Measurements from ENCODE around the gene TP53TG5. TPM values are rescaled to one million over a fixed set of nuclear protein-coding genes. Genes with fewer than 3 reads are reported as not detected.
"Not testable (repeated sequence)": the region's sequence is repeated elsewhere in the genome, so short reads cannot be mapped to it uniquely, and the experiment has no call there.

The TP53TG5 gene
- total and polyA plus RNA-seq, 7 donors: 0.03 to 0.36 TPM; not detected in 5

DNA sequence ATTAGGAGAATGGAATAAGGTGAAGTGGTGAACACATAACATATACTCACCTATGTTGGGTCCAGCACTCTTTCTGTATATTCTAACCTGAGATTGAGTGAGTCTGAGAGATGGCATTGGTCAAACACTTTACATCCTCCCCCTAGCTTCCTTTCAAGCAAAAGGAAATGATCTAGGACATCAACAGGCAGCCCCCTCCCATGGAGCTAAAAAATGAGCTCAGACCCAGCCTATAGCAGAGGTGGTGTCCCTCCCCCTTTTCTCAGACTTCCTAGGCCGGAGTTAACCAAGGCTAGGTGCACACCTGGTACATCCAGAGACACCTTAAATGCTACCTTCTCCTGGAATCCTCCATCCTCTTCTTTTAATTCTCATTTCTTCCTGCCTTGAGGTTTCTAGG is 24.4 kb downstream of the TP53TG5 start:
- peak overlapping the region; percentile 80 to 96 (median 90) for H3K27ac ChIP-seq
- no peaks in the 10 kb centered on the region for H3K27me3 ChIP-seq
- 87 to 98% methylated on average over 1 of the region's 1 CpG for WGBS, 2 donors
- intact Hi-C loops (cut with DNase I): no loop called here
- DNase-seq: no peak
- no peak overlapping the region for H3K4me3 ChIP-seq
- H3K4me1 ChIP-seq: peaks cover 0 to 53% (median 37%) of the 10 kb centered on the region in 4 donors
- H3K9me3 ChIP-seq: no peaks in the 10 kb centered on the region
- H3K36me3 ChIP-seq: no peaks in the 10 kb centered on the region
- TF ChIP-seq POLR2A (IDR thresholded peaks at IDR 0.05) (no peak), POLR2AphosphoS5 (IDR thresholded peaks at IDR 0.05) (no peak), EP300 (IDR thresholded peaks at IDR 0.05) (no peak)
- TF ChIP-seq, protein P1, sequence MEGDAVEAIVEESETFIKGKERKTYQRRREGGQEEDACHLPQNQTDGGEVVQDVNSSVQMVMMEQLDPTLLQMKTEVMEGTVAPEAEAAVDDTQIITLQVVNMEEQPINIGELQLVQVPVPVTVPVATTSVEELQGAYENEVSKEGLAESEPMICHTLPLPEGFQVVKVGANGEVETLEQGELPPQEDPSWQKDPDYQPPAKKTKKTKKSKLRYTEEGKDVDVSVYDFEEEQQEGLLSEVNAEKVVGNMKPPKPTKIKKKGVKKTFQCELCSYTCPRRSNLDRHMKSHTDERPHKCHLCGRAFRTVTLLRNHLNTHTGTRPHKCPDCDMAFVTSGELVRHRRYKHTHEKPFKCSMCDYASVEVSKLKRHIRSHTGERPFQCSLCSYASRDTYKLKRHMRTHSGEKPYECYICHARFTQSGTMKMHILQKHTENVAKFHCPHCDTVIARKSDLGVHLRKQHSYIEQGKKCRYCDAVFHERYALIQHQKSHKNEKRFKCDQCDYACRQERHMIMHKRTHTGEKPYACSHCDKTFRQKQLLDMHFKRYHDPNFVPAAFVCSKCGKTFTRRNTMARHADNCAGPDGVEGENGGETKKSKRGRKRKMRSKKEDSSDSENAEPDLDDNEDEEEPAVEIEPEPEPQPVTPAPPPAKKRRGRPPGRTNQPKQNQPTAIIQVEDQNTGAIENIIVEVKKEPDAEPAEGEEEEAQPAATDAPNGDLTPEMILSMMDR (IDR thresholded peaks at IDR 0.05): no peak

DNA sequence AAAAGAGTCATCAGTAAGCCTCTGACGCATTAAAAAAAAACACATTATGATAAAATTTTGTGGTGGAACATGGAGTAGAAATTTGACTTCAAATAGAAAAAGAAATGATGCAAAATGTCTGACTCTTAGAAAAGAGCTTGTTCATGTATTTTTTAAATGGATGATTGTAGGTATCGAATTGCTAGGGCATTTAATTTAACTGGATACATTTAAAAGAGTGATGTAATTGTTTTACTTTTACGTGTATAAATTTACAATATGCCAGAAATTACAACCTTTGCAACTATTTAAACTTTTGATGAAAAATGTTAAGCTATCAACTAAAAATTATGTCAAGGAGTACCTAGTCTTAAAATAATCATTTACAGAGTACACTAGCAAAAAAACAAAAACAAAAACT is 25.4 kb downstream of the TP53TG5 start:
- H3K36me3 ChIP-seq: no peaks in the 10 kb centered on the region
- peak overlapping the region in 1 of 4 donors; percentile 96 for H3K27ac ChIP-seq

DNA sequence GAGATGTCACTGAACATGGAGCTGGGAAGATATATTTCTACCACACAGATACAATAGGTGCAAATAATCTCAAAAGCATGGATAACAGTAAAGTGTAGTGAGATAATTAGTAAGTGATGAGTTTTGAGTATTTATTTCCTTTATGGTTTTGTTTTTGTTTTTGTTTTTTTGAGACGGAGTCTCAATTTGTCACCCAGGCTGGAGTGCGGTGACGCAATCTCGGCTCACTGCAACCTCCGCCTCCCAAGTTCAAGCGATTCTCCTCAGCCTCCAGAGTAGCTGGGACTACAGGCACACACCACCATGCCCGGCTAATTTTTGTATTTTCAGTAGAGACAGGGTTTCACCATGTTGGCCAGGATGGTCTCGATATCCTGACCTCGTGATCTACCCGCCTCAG is 27.3 kb downstream of the TP53TG5 start:
- H3K27me3 ChIP-seq; H3K36me3 ChIP-seq; H3K4me3 ChIP-seq; H3K27ac ChIP-seq; H3K9me3 ChIP-seq; intact Hi-C loops (cut with DNase I): not testable (repeated sequence)
- peaks cover 0 to 39% (median 34%) of the 10 kb centered on the region in 4 donors for H3K4me1 ChIP-seq
- 96 to 97% methylated on average over 10 of the region's 10 CpGs for WGBS, 2 donors
- DNase-seq: peak; percentile 14

More for the DNA sequence above, 25.4 kb downstream of the TP53TG5 start:
- Histone ChIP-seq H3K27me3 (no peaks in the 10 kb centered on the region), H3K9me3 (no peaks in the 10 kb centered on the region), H3K4me1 (peaks cover 0 to 48% (median 32%) of the 10 kb centered on the region in 4 donors), H3K4me3 (no peak overlapping the region)
- 85 to 88% methylated on average over 3 of the region's 3 CpGs for WGBS, 2 donors
- intact Hi-C loops (cut with DNase I): no loop called here
- TF ChIP-seq, protein P1 (IDR thresholded peaks at IDR 0.05): no peak
- TF ChIP-seq POLR2A (IDR thresholded peaks at IDR 0.05): no peak
- DNase-seq: no peak

DNA sequence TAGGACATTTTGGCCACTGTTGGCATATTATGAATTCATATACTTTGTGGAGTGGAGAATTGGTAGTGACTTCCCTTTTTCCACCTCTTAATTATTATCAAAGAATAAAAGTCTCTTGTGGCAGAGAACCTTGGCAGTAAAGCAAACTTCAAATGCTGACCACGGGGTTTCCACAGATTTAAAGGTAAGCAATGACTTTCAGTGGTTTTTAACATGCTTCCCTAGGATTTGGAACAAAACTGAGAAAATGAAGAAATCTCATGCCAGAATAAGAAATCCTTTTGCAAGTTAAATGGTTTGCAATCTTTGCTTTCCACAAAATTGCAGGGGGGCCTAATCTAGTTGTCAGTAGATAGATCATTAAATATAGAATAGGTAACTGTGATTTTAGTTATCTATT is 27.9 kb downstream of the TP53TG5 start:
- H3K4me3 ChIP-seq: no peak overlapping the region
- TF ChIP-seq EP300 (IDR thresholded peaks at IDR 0.05): no peak
- TF ChIP-seq, protein P1 (IDR thresholded peaks at IDR 0.05): no peak
- no peak for TF ChIP-seq POLR2A (IDR thresholded peaks at IDR 0.05)
- TF ChIP-seq POLR2AphosphoS5 (IDR thresholded peaks at IDR 0.05): no peak
- intact Hi-C loops (cut with DNase I): no loop called here
- peak overlapping the region in 2 of 4 donors; percentile 98 to 99 for H3K27ac ChIP-seq
- no peaks in the 10 kb centered on the region for H3K36me3 ChIP-seq
- 40 to 41% methylated on average over 1 of the region's 1 CpG for WGBS, 2 donors
- H3K9me3 ChIP-seq: no peaks in the 10 kb centered on the region
- peaks cover 0 to 39% (median 34%) of the 10 kb centered on the region in 4 donors for H3K4me1 ChIP-seq
- H3K27me3 ChIP-seq: no peaks in the 10 kb centered on the region
- no peak for DNase-seq

DNA sequence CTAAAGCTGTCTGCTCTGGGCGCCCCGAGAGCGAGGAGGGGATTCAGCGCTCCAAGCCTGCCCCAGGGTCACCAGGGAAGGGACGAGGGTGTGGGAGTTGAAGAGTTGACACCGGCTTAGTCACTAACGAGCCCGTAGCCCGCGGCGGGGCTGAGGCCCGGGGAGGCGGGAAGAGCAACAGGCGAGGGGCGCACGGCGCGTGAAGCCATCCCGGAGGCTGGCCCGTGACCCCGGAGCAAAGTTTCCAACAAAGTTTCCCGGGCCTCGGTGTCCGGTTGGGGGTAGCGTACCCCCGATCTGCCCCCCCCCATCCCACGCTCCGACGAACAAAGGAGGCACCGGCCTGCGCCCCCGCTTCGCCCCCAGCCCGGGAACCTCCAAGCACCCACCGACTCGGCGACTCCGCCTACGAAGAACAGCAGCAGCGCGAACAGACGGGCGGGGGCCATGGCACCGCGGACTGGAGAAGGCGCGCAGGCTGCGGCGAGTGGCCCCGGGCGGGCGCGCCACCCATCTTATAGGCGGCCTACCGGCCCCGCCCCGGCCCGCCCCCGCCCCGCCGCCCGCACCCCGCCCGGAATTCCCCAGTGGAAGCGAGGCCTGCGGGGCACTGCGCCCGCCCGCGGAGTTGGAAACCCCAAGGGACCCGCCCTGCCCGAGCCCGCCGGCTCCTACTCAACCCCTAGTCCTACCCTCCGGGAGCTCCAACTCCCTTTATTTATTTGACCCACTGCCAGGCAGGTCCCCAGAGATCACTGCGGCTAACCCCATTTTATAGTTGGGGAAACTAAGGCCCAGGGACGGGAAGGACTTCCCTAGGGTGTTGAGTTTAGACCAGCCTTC is 30.0 kb downstream of the TP53TG5 start, which contains the start of gene SDC4:
Gene SDC4, minus strand, starts transcription at position 489 of the 843 bp plus-strand sequence. Its CDS starts 40 bp downstream, at position 449.
- DNase-seq: peak; percentile 91
- 1 to 3% methylated on average over 77 of the region's 77 CpGs for WGBS, 2 donors
- peaks cover 0 to 49% (median 45%) of the 10 kb centered on the region in 4 donors for H3K4me1 ChIP-seq
- peak; percentile 97 to 98 for TF ChIP-seq POLR2A (IDR thresholded peaks at IDR 0.05)
- TF ChIP-seq, protein P1 (IDR thresholded peaks at IDR 0.05): no peak
- TF ChIP-seq POLR2AphosphoS5 (IDR thresholded peaks at IDR 0.05): peak; percentile 98 to 100 (median 100)
- peak within 1 kb of the TSS; percentile 87 to 94 (median 90) for H3K4me3 ChIP-seq
- no peaks in the 10 kb centered on the region for H3K36me3 ChIP-seq
- H3K27me3 ChIP-seq: no peaks in the 10 kb centered on the region
- peak within 1 kb of the TSS; percentile 94 to 99 (median 97) for H3K27ac ChIP-seq
- intact Hi-C loops (cut with DNase I): loop anchor here (10.0 kb wide), 2 partner anchors 1213 to 1997 kb away; no protein-coding TSS in a partner anchor
- H3K9me3 ChIP-seq: no peaks in the 10 kb centered on the region

All from sigmoid colon (tissue), 7 donors.